Esophagus squamous epithelium (tissue), 4 donors: ENCODE results near the gene CSNK1G2.

Experiments
- CTCF ChIP-seq, 6 experiments: fragments of 450-650 bp in 4 of 6; fragments of 200-600 bp in 2 of 6; sonication (generic) in 2 of 6; IDR thresholded peaks; one replicate each; pipeline ENCODE4 v1.5.1; 2016 to 2019; ENCODE audit warnings: antibody characterized with exemption in 6 of 6, mild to moderate bottlenecking in 4 of 6, moderate library complexity in 4 of 6
- POLR2A ChIP-seq, 4 donors: fragments of 450-650 bp; IDR thresholded peaks; one replicate each; pipeline ENCODE4 v1.6.1; 2017; ENCODE audit warnings: antibody characterized with exemption in 4 of 4, mild to moderate bottlenecking in 4 of 4, moderate library complexity in 3 of 4

DNA sequence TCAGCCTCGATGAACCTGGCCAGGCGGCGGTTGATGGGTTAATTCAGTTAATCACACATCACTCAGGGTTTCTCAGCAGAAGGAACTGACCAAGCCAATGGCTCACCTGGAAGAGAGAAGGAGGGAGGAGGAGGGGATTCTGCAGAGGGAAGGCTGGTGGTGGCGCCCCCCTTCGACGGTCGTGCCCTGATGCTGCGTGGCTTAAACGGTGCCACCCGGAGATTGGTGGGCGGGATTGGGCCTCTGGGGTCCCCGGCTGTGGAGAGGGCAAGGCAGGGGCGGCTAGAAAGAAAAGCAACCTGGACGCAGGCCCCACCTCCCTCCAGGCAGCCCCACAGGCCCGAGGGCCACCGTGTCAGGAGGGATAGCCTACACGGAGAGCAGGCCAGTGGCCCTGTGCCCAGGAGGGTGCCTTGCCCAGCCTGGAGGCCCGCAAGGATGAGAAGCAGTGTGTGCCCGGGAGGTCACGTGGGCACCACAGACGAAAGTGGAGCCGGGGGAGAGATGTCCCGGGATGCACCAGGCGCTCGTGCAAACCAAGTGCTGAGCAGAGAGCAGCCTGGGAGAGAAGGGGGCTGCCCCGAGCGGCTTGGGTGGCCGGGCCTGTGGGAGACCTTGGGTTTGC, 16.0 kb downstream of the CSNK1G2 start:
- no peak for TF ChIP-seq CTCF (IDR thresholded peaks at IDR 0.05)
- TF ChIP-seq POLR2A (IDR thresholded peaks at IDR 0.05) = no peak
